ENCODE measurements around the gene PTPRG.

The PTPRG gene

GRCh38 chr3:61848885-61849284 is 287.5 kb downstream of the PTPRG start:
- H3K4me3 ChIP-seq (ENCODE audit: low read depth, low read length), result no peak overlapping the region
- TF ChIP-seq CTCF (IDR thresholded peaks at IDR 0.05; ENCODE audit: insufficient read depth, low read depth, low read length, missing control alignments), result no peak
- no peak for DNase-seq (ENCODE audit: low read depth)

- no peak for TF ChIP-seq CTCF (IDR thresholded peaks at IDR 0.05; ENCODE audit: insufficient read depth, low read depth, low read length, missing control alignments)
- DNase-seq (ENCODE audit: low read depth), result no peak
- H3K4me3 ChIP-seq (ENCODE audit: low read depth, low read length), result no peak overlapping the region
These were observed 292.5 kb downstream of the PTPRG start for GRCh38 chr3:61853912-61854311.

- H3K4me3 ChIP-seq (ENCODE audit: low read depth, low read length), result no peak overlapping the region
- no peak for DNase-seq (ENCODE audit: low read depth)
- TF ChIP-seq CTCF (IDR thresholded peaks at IDR 0.05; ENCODE audit: insufficient read depth, low read depth, low read length, missing control alignments), result no peak
These were observed 293.8 kb downstream of the PTPRG start for GRCh38 chr3:61855211-61855610.

GRCh38 chr3:61857297-61857696 is 295.9 kb downstream of the PTPRG start:
- TF ChIP-seq CTCF (IDR thresholded peaks at IDR 0.05; ENCODE audit: insufficient read depth, low read depth, low read length, missing control alignments), result no peak
- no peak overlapping the region for H3K4me3 ChIP-seq (ENCODE audit: low read depth, low read length)
- DNase-seq (ENCODE audit: low read depth), result no peak

GRCh38 chr3:61858054-61858453 is 296.7 kb downstream of the PTPRG start:
- no peak for DNase-seq (ENCODE audit: low read depth)
- TF ChIP-seq CTCF (IDR thresholded peaks at IDR 0.05; ENCODE audit: insufficient read depth, low read depth, low read length, missing control alignments), result peak; percentile 21
- no peak overlapping the region for H3K4me3 ChIP-seq (ENCODE audit: low read depth, low read length)

GRCh38 chr3:61861410-61861809 is 300.0 kb downstream of the PTPRG start:
- no peak for DNase-seq (ENCODE audit: low read depth)
- H3K4me3 ChIP-seq (ENCODE audit: low read depth, low read length), result no peak overlapping the region

More at GRCh38 chr3:61861410-61861809, 300.0 kb downstream of the PTPRG start:
- no peak for TF ChIP-seq CTCF (IDR thresholded peaks at IDR 0.05; ENCODE audit: insufficient read depth, low read depth, low read length, missing control alignments)

All from GM12865 (cell line).